CD8-positive, alpha-beta memory T cell (primary cell): ENCODE measurements around the gene DES. TPM values are rescaled to one million over a fixed set of nuclear protein-coding genes. Genes with fewer than 3 reads are reported as not detected.

Source experiments
- CTCF ChIA-PET: fragments of 350-600 bp; sonication (Branson Sonifier 250); formaldehyde crosslinking; loops from one replicate; lab custom pipeline; 2021; ENCODE audit warnings: antibody characterized with exemption; lab: Charles Lee
- POLR2A ChIA-PET: fragments of 350-600 bp; sonication (Branson Sonifier 250); formaldehyde crosslinking; loops from one replicate; lab custom pipeline; 2021; ENCODE audit warnings: antibody characterized with exemption; lab: Charles Lee
- DNase-seq, 5 donors: peaks; one replicate each; pipeline versions ENCODE4 v3.0.0 to v3.0.0-alpha.2; 2020 to 2022; ENCODE audit warnings: mixed read lengths in 1 of 5
- H3K27ac ChIP-seq: one replicate; pipeline ENCODE4 v1.7.0; 2013; ENCODE audit warnings: low read depth, mild to moderate bottlenecking, low read length, moderate library complexity
- H3K27me3 ChIP-seq: 2 replicates; pipeline ENCODE4 v1.7.0; 2013; ENCODE audit warnings: low read length, mild to moderate bottlenecking; ENCODE audit not compliant: insufficient read depth, poor library complexity, severe bottlenecking
- H3K36me3 ChIP-seq: 2 replicates; pipeline ENCODE4 v1.7.0; 2013; ENCODE audit warnings: mild to moderate bottlenecking, low read length, moderate library complexity; ENCODE audit not compliant: insufficient read depth
- H3K4me1 ChIP-seq: 2 replicates; pipeline ENCODE4 v1.7.0; 2013; ENCODE audit warnings: mild to moderate bottlenecking, low read length, moderate library complexity; ENCODE audit not compliant: insufficient read depth
- H3K4me3 ChIP-seq: 2 replicates; pipeline ENCODE4 v1.7.0; 2013; ENCODE audit warnings: mild to moderate bottlenecking, low read length
- H3K9me3 ChIP-seq: 2 replicates; pipeline ENCODE4 v1.7.0; 2013; ENCODE audit warnings: mild to moderate bottlenecking, low read length
- H3K27ac Mint-ChIP-seq, 8 donors: one replicate each; pipeline ENCODE4 v1.8.0; 2020 to 2021; ENCODE audit warnings: mixed read lengths in 8 of 8, mild to moderate bottlenecking in 6 of 8, inconsistent platforms in 3 of 8, moderate library complexity in 3 of 8
- H3K27me3 Mint-ChIP-seq, 2 donors: one replicate each; pipeline ENCODE4 v1.8.0; 2020 to 2021; ENCODE audit warnings: mixed read lengths in 2 of 2, mild to moderate bottlenecking in 1 of 2, moderate library complexity in 1 of 2
- H3K36me3 Mint-ChIP-seq, 3 donors: one replicate each; pipeline ENCODE4 v1.8.0; 2020 to 2021; ENCODE audit warnings: mixed read lengths in 3 of 3, inconsistent platforms in 1 of 3, mild to moderate bottlenecking in 1 of 3
- H3K4me1 Mint-ChIP-seq, 3 donors: one replicate each; pipeline ENCODE4 v1.8.0; 2020 to 2021; ENCODE audit warnings: mixed read lengths in 3 of 3, inconsistent platforms in 1 of 3, mild to moderate bottlenecking in 1 of 3
- H3K4me3 Mint-ChIP-seq, 7 donors: one replicate each; pipeline ENCODE4 v1.8.0; 2020 to 2021; ENCODE audit warnings: mixed read lengths in 7 of 7, mild to moderate bottlenecking in 6 of 7, moderate library complexity in 4 of 7, inconsistent platforms in 2 of 7
- H3K9me3 Mint-ChIP-seq, 5 donors: one replicate each; pipeline ENCODE4 v1.8.0; 2020 to 2022; ENCODE audit warnings: mixed read lengths in 5 of 5, mild to moderate bottlenecking in 3 of 5, moderate library complexity in 2 of 5, inconsistent platforms in 1 of 5
- polyA plus RNA-seq: library from polyadenylated mRNA; unstranded; fragments of 300-500 nt; fragmentation: Illumina TruSeq; gene quantifications from one replicate; pipeline ENCODE4 v1.2.3, GENCODE V29; 2021
- total RNA-seq, 2 experiments: library from RNA; stranded (reverse); gene quantifications; one replicate each; pipeline ENCODE4 v1.2.3, GENCODE V29; 2021

Gene DES
- total and polyA plus RNA-seq, 3 experiments from 2014 or later: not detected

GRCh38 chr2:219384859-219385258 is 33.3 kb upstream of the DES start:
- Mint-ChIP-seq H3K36me3 (peaks cover 5 to 73% (median 8%) of the 10 kb centered on the region in 3 donors), H3K9me3 (no peaks in the 10 kb centered on the region), H3K27me3 (no peaks in the 10 kb centered on the region), H3K4me1 (peaks cover 20 to 36% (median 28%) of the 10 kb centered on the region in 3 donors), H3K4me3 (peak overlapping the region in 4 of 7 donors; percentile 51 to 83 (median 64)), H3K27ac (peak overlapping the region in 6 of 8 donors; percentile 32 to 88 (median 52))
- Histone ChIP-seq H3K27ac (no peak overlapping the region), H3K27me3 (no peaks in the 10 kb centered on the region), H3K4me1 (peaks cover 21% of the 10 kb centered on the region), H3K4me3 (no peak overlapping the region), H3K36me3 (peaks cover 46% of the 10 kb centered on the region), H3K9me3 (no peaks in the 10 kb centered on the region)
- DNase-seq: no peak
- ChIA-PET CTCF (no interaction called here), POLR2A (no interaction called here)

DNA sequence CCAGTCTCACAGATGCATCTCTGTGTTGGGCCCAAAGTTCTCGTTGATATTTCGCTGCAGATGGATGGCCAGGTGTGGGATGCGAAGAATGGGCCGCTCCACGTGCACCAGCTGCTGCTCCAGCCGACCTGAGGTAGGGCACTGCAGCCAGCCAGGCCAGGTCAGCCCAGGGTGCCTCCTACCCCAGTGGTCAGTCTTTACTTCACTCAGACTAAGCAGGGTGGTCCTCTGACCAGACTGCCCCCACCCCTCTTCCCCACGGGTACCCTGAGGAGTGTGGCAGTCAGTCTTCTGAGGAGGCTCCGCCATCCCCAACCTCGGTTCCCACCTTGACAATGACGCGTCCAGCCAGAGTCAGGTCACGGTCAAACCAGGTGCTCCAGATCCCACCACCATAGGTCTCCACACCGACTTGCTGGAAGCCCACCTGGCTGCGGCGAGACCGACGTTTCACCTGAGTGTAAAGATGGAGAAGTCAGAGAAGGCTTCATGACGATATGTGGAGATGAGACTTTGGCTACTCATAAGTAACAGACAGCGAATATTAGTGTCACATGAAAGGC is 32.1 kb upstream of the DES start:
- DNase-seq: no peak
- no peaks in the 10 kb centered on the region for H3K27me3 Mint-ChIP-seq
- peaks cover 20 to 36% (median 28%) of the 10 kb centered on the region in 3 donors for H3K4me1 Mint-ChIP-seq
- H3K4me1 ChIP-seq: peaks cover 21% of the 10 kb centered on the region
- no peaks in the 10 kb centered on the region for H3K9me3 ChIP-seq
- H3K27me3 ChIP-seq: no peaks in the 10 kb centered on the region
- POLR2A ChIA-PET: no interaction called here
- peak overlapping the region in 4 of 8 donors; percentile 50 to 98 (median 74) for H3K27ac Mint-ChIP-seq
- peak overlapping the region; percentile 87 to 98 (median 95) for H3K4me3 Mint-ChIP-seq
- H3K4me3 ChIP-seq: peak overlapping the region; percentile 68
- H3K36me3 ChIP-seq: peaks cover 41% of the 10 kb centered on the region
- H3K9me3 Mint-ChIP-seq: no peaks in the 10 kb centered on the region
- CTCF ChIA-PET: interaction anchor here (1.3 kb wide), 1 partner anchor 91 kb away, joined by 3 read pairs; no protein-coding TSS in a partner anchor
- peaks cover 5 to 64% (median 6%) of the 10 kb centered on the region in 3 donors for H3K36me3 Mint-ChIP-seq
- no peak overlapping the region for H3K27ac ChIP-seq

GRCh38 chr2:219386532-219387280 is 31.5 kb upstream of the DES start:
- peak overlapping the region; percentile 94 to 99 (median 96) for H3K4me3 Mint-ChIP-seq
- peak overlapping the region; percentile 95 to 100 (median 98) for H3K27ac Mint-ChIP-seq
- peaks cover 37% of the 10 kb centered on the region for H3K36me3 ChIP-seq
- H3K9me3 ChIP-seq: no peaks in the 10 kb centered on the region
- H3K9me3 Mint-ChIP-seq: no peaks in the 10 kb centered on the region
- peak in 1 of 5 donors; percentile 8 for DNase-seq
- H3K4me3 ChIP-seq: peak overlapping the region; percentile 68
- ChIA-PET CTCF (interaction anchor here (0.7 to 1.3 kb wide), 3 partner anchors 92 to 132 kb away, joined by 3 read pairs; partner anchors contain the start of genes GMPPA and TUBA4A), POLR2A (interaction anchor here (1.0 to 1.4 kb wide), 4 partner anchors 112 to 211 kb away, joined by 3 to 4 read pairs (median 4); partner anchors contain the start of genes ANKZF1, ATG9A, CNPPD1 and GMPPA)
- no peaks in the 10 kb centered on the region for H3K27me3 ChIP-seq
- no peaks in the 10 kb centered on the region for H3K27me3 Mint-ChIP-seq
- peak overlapping the region; percentile 91 for H3K27ac ChIP-seq
- peaks cover 21% of the 10 kb centered on the region for H3K4me1 ChIP-seq
- H3K36me3 Mint-ChIP-seq: peaks cover 3 to 57% (median 5%) of the 10 kb centered on the region in 3 donors
- peaks cover 20 to 36% (median 25%) of the 10 kb centered on the region in 3 donors for H3K4me1 Mint-ChIP-seq

DNA sequence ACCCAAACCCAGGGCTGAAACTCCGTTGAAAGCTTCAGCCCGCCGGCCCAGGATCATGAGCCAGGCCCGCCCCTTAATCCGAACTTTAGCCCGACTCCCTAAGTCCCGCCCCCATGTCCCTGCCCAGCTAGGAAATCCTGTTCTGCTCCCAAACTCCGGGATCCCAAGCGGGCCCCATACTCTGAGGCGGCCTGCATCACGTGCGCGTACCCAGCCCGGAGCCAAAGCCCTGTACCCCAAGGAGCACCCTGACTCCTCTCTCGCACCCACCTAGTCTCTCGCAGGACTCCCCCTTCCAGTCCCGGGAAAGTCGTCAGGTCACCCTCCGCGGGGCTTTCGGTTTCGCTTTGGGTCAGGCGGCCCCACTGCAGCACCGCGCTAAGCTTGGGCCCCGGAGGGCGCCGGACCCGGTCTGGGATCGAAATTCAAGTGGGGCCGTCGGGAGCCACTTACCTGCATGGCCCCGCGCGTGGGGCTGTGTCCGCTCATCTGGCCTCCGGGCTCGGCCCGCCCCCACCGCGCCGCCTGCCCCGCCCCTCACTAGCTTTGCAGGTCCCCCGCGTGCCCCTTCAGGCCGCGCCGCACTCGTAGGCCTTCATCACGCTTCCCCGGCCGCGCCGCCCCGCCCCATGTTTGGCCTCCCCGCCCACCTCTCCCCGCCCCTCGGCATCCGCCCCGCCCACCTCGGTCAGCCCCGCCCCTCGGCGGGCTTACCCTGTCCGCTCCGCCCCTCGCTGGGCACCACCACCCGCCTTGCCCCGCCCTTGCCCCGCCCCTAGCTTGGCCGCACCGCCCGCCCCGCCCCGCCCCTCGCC is 30.7 kb upstream of the DES start, which contains the start of gene DNPEP:
Gene DNPEP, minus strand, starts transcription at position 607 of the 815 bp plus-strand sequence. Its CDS starts 118 bp downstream, at position 489.
- Mint-ChIP-seq H3K4me1 (peaks cover 20 to 36% (median 23%) of the 10 kb centered on the region in 3 donors), H3K36me3 (peaks cover 3 to 49% (median 5%) of the 10 kb centered on the region in 3 donors), H3K27ac (peak within 1 kb of the TSS; percentile 95 to 100 (median 98)), H3K9me3 (no peaks in the 10 kb centered on the region), H3K27me3 (no peaks in the 10 kb centered on the region), H3K4me3 (peak within 1 kb of the TSS; percentile 94 to 99 (median 96))
- Histone ChIP-seq H3K27ac (peak within 1 kb of the TSS; percentile 91), H3K9me3 (no peaks in the 10 kb centered on the region), H3K36me3 (peaks cover 29% of the 10 kb centered on the region), H3K27me3 (no peaks in the 10 kb centered on the region), H3K4me3 (peak within 1 kb of the TSS; percentile 68), H3K4me1 (peaks cover 21% of the 10 kb centered on the region)
- ChIA-PET CTCF (interaction anchor here (0.7 to 1.6 kb wide), 4 partner anchors 92 to 142 kb away, joined by 3 to 10 read pairs (median 4); partner anchors contain the start of genes GMPPA and TUBA4A), POLR2A (interaction anchor here (0.5 to 2.0 kb wide), 12 partner anchors 108 to 996 kb away, joined by 3 to 15 read pairs (median 4); partner anchors contain the start of genes ANKZF1, ATG9A, CNPPD1 and DNAJB2)
- peak; percentile 90 to 96 (median 92) for DNase-seq

DNA sequence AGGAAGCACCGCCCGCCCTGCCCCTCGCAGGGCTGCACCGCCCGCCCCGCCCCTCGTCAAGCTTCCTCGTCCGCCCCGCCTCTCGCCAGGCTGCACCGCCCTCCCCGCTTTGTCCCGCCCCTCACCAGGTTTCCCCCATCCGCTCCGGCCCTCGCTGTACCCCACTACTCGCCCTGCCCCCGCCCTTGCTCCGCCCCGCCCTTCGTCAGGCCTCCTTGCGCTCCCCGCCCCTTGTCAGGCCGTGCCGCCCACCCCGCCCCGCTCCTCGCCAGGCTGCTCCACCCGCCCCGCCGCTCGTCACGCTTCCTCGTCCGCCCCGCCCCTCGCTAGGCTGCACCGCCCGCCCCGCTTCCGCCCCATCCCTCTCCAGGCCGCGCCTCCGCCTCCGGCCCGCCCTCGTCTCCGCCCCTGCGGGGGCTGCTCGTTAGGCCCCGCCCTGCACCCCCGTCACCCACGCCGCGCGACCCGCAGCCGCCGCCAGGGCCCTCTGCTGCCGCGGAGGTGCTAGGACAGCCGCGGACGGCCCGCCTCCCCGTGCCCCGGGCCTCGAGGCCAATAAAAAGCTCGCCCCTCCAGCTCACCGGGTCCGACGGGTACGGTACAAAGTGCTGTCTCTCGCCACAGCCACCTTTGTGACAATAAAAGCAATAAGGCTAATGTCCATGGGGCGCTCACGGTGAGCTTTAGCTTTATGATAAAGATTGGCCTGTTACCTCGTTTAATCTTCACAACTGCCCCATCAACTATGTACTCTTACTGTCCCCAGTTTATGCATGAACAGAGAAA is 29.9 kb upstream of the DES start:
- Mint-ChIP-seq H3K4me3 (peak overlapping the region; percentile 80 to 99 (median 96)), H3K9me3 (no peaks in the 10 kb centered on the region), H3K4me1 (peaks cover 20 to 36% (median 23%) of the 10 kb centered on the region in 3 donors), H3K36me3 (peaks cover 3 to 41% (median 5%) of the 10 kb centered on the region in 3 donors), H3K27me3 (no peaks in the 10 kb centered on the region), H3K27ac (peak overlapping the region; percentile 82 to 96 (median 92))
- Histone ChIP-seq H3K27ac (peak overlapping the region; percentile 34), H3K4me3 (peak overlapping the region; percentile 61), H3K4me1 (peaks cover 21% of the 10 kb centered on the region), H3K36me3 (peaks cover 23% of the 10 kb centered on the region), H3K27me3 (no peaks in the 10 kb centered on the region), H3K9me3 (no peaks in the 10 kb centered on the region)
- ChIA-PET POLR2A (interaction anchor here (0.5 to 2.0 kb wide), 13 partner anchors 109 to 997 kb away, joined by 3 to 15 read pairs (median 3); partner anchors contain the start of genes ANKZF1, ATG9A, CNPPD1 and DNAJB2), CTCF (interaction anchor here (0.7 to 1.6 kb wide), 15 partner anchors 10 to 171 kb away, joined by 3 to 12 read pairs (median 4); partner anchors contain the start of genes DNAJB2 and GMPPA)
- peak; percentile 99 to 100 (median 99) for DNase-seq

DNA sequence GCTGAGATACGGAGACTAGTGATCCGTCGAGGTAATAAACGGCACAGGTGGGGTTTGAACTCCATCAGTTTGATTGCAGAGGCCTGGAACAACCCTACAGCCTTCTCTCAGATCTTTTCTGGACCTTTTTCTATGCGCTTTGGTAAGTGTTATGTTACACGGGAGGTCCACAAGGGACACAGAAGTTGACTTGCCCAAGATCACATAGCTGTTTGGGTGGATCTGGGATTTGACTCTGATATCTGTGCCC is 29.3 kb upstream of the DES start:
- Histone ChIP-seq H3K9me3 (no peaks in the 10 kb centered on the region), H3K36me3 (peaks cover 19% of the 10 kb centered on the region), H3K27me3 (no peaks in the 10 kb centered on the region), H3K4me1 (peaks cover 21% of the 10 kb centered on the region), H3K27ac (peak overlapping the region; percentile 34), H3K4me3 (peak overlapping the region; percentile 61)
- Mint-ChIP-seq H3K36me3 (peaks cover 3 to 36% (median 5%) of the 10 kb centered on the region in 3 donors), H3K4me1 (peaks cover 15 to 32% (median 23%) of the 10 kb centered on the region in 3 donors), H3K27ac (peak overlapping the region; percentile 81 to 96 (median 88)), H3K9me3 (no peaks in the 10 kb centered on the region), H3K27me3 (no peaks in the 10 kb centered on the region), H3K4me3 (peak overlapping the region; percentile 63 to 99 (median 76))
- DNase-seq: no peak
- ChIA-PET CTCF (interaction anchor here (0.7 to 1.6 kb wide), 14 partner anchors 9 to 171 kb away, joined by 3 to 12 read pairs (median 4); partner anchors contain the start of gene DNAJB2), POLR2A (interaction anchor here (0.6 to 2.0 kb wide), 2 partner anchors 109 to 212 kb away, joined by 3 to 15 read pairs; partner anchors contain the start of genes CNPPD1 and DNAJB2)
